ENCODE results near the gene ZDHHC1. TPM values are rescaled to one million over a fixed set of nuclear protein-coding genes. Genes with fewer than 3 reads are reported as not detected.
A peak's percentile ranks its signal among the peaks of the same experiment; 100 is the strongest.

Gene ZDHHC1
- total RNA-seq, 3 donors from 2014 or later: 17.4 to 20.3 (median 19.3) TPM

DNA sequence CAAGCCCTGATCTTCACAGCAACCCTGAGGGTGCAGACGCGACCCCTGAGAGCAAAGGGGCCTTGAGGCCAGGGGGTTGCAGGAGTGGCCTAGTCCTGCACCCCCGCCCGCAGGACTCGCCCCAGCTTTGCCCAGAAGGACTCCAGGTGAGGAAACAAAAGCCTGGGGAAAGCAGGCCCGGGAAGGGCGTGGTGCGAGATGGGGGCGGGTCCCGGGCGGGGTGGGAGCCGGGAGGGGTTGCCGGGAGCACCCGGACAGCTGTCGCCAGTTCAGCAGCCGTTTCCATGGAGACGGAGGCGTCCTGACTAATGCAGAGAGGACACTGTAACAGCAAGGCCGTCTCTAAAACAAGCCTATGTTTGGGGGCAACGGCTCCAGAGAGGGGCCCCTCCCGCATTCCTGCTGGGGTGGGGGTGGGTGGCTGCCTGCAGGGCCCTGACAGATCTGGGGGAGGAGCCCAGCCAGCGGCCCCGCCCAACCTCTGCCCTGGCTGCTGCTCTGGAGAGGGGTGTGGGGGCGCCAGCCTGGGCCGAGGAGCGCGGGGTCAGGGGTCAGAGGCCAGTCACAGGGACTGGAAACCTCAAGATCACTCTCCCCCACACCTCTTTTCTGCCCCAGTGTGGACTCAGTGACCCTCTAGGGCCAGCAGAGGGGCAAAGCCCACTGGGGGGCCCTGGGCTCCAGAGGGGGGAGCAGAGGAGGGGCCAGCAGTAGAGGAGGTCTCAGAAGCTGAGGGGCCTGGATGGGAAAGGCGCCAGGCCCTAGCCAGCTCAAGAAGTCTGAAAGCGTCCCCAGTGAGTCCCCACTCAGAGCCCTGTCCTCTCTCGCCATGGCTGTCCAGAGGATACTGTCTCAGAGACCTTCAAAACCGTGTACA, 19.9 kb downstream of the ZDHHC1 start:
- peak; percentile 69 to 83 for DNase-seq (ENCODE audit: low spot score in 2 of 2)
- Histone ChIP-seq H3K27ac (peak overlapping the region; percentile 60 to 86), H3K4me3 (peak overlapping the region in 1 of 3 donors; percentile 2), H3K27me3 (no peaks in the 10 kb centered on the region), H3K4me1 (peaks cover 6 to 25% of the 10 kb centered on the region in 2 donors), H3K9me3 (no peaks in the 10 kb centered on the region), H3K36me3 (no peaks in the 10 kb centered on the region)
- intact Hi-C loops (cut with DNase I; ENCODE audit: low total_unique reads): no loop called here
- TF ChIP-seq POLR2A (IDR thresholded peaks at IDR 0.05): no peak
- no peak for TF ChIP-seq POLR2AphosphoS5 (IDR thresholded peaks at IDR 0.05)
- TF ChIP-seq, protein P1, sequence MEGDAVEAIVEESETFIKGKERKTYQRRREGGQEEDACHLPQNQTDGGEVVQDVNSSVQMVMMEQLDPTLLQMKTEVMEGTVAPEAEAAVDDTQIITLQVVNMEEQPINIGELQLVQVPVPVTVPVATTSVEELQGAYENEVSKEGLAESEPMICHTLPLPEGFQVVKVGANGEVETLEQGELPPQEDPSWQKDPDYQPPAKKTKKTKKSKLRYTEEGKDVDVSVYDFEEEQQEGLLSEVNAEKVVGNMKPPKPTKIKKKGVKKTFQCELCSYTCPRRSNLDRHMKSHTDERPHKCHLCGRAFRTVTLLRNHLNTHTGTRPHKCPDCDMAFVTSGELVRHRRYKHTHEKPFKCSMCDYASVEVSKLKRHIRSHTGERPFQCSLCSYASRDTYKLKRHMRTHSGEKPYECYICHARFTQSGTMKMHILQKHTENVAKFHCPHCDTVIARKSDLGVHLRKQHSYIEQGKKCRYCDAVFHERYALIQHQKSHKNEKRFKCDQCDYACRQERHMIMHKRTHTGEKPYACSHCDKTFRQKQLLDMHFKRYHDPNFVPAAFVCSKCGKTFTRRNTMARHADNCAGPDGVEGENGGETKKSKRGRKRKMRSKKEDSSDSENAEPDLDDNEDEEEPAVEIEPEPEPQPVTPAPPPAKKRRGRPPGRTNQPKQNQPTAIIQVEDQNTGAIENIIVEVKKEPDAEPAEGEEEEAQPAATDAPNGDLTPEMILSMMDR (IDR thresholded peaks at IDR 0.05): no peak

DNA sequence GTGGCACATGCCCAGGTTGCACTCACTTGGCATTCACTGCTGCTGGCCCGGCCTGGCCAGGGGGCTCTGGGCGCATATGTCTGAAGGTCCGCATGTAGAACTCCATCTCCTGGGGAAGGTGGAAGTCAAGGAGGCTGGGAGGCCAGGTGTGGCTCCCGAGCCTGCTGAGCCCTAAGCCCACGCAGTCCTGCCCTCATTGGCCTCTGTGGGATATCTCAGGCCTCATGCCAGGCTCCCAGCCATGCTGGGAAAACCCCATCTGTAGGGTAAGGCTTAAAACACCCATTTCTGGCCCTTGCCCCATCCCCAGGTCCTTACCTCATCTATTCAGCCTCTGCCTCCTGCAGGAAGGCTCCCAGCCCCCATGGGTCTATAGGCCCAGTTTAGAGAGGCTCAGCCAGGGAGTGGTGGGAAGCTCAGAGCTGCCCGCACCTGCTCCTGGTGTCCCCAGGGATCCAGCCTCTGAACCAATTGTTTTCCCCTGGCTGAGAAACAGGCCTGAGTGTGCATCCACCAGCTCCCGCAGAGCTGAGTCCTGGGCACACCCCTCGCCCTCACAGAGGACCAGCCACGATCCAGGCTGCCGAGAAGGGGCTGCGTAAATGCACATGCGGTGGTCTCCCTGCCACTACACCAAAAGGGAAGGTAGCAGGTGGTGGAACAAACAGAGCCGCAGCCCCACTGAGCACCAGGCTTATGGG, 20.7 kb downstream of the ZDHHC1 start:
- H3K4me3 ChIP-seq: peak overlapping the region in 1 of 3 donors; percentile 2
- H3K27ac ChIP-seq: peak overlapping the region; percentile 21 to 86
- intact Hi-C loops (cut with DNase I; ENCODE audit: low total_unique reads): no loop called here
- DNase-seq (ENCODE audit: low spot score in 2 of 2): no peak
- no peaks in the 10 kb centered on the region for H3K36me3 ChIP-seq
- no peaks in the 10 kb centered on the region for H3K27me3 ChIP-seq
- TF ChIP-seq, protein P1 (IDR thresholded peaks at IDR 0.05): no peak
- TF ChIP-seq POLR2A (IDR thresholded peaks at IDR 0.05) (no peak), POLR2AphosphoS5 (IDR thresholded peaks at IDR 0.05) (no peak)
- H3K9me3 ChIP-seq: no peaks in the 10 kb centered on the region
- peaks cover 6 to 25% of the 10 kb centered on the region in 2 donors for H3K4me1 ChIP-seq

DNA sequence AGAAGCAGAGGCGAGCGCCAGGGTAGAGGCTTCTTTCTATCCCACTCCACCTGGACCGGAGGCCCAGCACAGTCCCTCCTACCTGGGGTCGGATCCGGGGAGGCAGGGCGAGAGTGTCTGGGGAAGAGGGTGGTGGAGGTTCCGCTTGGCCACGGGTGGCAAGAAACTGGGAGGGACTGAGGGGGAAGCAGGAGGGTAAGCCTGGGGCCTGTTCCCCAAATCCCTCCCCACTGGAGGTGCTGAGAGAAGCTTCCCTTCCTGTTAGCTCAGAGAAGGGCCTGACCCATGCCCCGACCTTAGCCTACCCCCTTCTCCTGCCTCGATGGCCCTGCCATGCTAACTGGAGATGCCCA, 21.2 kb downstream of the ZDHHC1 start:
- peaks cover 6 to 25% of the 10 kb centered on the region in 2 donors for H3K4me1 ChIP-seq
- peak overlapping the region in 1 of 3 donors; percentile 42 for H3K4me3 ChIP-seq
- intact Hi-C loops (cut with DNase I; ENCODE audit: low total_unique reads): no loop called here
- H3K27ac ChIP-seq: peak overlapping the region; percentile 21 to 82
- no peaks in the 10 kb centered on the region for H3K9me3 ChIP-seq
- H3K36me3 ChIP-seq: no peaks in the 10 kb centered on the region
- H3K27me3 ChIP-seq: no peaks in the 10 kb centered on the region
- no peak for DNase-seq (ENCODE audit: low spot score in 2 of 2)
- TF ChIP-seq, protein P1 (IDR thresholded peaks at IDR 0.05): no peak
- TF ChIP-seq POLR2AphosphoS5 (IDR thresholded peaks at IDR 0.05) (no peak), POLR2A (IDR thresholded peaks at IDR 0.05) (no peak)

DNA sequence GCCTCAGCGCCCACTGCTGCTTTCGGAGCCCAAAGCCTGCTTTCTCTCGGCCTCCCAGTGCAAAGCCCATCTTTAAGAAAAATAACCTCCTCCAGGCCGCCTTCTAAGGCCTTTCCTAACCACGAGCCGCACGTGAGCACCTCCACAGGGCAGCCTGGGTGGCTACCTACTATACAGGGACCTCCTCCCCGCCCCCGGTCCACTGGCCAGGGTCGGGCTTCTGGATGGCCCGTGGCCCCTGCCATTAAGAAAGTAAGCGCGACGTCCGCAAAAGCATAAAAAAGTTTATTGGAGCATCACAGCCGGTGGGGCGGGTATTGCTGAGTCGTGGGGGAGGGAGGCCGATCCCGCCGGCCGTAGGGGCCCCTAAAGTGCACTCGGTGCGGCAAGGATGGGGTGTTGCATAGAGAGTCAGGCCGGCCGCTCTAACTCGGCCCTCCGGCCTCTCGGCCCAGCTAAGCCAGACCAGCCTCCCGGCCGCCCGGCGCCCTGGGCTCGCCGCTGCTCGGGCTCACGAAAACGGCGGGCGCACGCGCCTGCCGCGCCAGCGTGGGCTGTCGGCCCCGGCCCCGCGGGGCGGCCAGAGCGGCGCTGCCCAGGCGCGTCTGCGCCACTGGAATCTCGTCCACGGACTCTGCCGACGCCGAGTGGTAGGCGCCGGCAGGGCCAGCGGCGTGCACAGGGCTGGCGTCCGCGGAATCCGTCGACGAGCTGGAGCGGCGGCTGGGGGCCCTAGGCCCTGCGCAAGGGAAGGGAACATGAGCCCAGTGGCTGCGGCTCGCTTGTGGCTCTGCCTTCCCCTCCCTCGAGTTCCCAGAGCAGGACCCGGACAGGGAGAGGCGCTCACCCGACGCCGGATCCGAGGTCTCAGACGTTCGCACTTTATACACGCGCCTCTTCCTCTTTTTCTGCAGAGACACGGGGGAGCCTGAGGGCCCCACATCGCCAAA, 21.8 kb downstream of the ZDHHC1 start:
- peaks cover 6 to 25% of the 10 kb centered on the region in 2 donors for H3K4me1 ChIP-seq
- TF ChIP-seq POLR2AphosphoS5 (IDR thresholded peaks at IDR 0.05) (no peak), POLR2A (IDR thresholded peaks at IDR 0.05) (no peak)
- TF ChIP-seq, protein P1 (IDR thresholded peaks at IDR 0.05): no peak
- H3K36me3 ChIP-seq: no peaks in the 10 kb centered on the region
- H3K27me3 ChIP-seq: no peaks in the 10 kb centered on the region
- no peak for DNase-seq (ENCODE audit: low spot score in 2 of 2)
- peak overlapping the region; percentile 73 to 82 for H3K27ac ChIP-seq
- intact Hi-C loops (cut with DNase I; ENCODE audit: low total_unique reads): loop anchor here (1.0 kb wide), 1 partner anchor 27 kb away; no protein-coding TSS in a partner anchor
- no peaks in the 10 kb centered on the region for H3K9me3 ChIP-seq
- H3K4me3 ChIP-seq: peak overlapping the region; percentile 42 to 65 (median 43)
